Measurements from ENCODE around the gene CALD1.

Gene CALD1

GRCh38 chr7:134888141-134888740, 108.8 kb downstream of the CALD1 start:
- TF ChIP-seq, protein P1, sequence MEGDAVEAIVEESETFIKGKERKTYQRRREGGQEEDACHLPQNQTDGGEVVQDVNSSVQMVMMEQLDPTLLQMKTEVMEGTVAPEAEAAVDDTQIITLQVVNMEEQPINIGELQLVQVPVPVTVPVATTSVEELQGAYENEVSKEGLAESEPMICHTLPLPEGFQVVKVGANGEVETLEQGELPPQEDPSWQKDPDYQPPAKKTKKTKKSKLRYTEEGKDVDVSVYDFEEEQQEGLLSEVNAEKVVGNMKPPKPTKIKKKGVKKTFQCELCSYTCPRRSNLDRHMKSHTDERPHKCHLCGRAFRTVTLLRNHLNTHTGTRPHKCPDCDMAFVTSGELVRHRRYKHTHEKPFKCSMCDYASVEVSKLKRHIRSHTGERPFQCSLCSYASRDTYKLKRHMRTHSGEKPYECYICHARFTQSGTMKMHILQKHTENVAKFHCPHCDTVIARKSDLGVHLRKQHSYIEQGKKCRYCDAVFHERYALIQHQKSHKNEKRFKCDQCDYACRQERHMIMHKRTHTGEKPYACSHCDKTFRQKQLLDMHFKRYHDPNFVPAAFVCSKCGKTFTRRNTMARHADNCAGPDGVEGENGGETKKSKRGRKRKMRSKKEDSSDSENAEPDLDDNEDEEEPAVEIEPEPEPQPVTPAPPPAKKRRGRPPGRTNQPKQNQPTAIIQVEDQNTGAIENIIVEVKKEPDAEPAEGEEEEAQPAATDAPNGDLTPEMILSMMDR (IDR thresholded peaks at IDR 0.05), result no peak
- H3K4me3 ChIP-seq (ENCODE audit: low read depth in 1 of 2, low read length in 1 of 2), result no peak overlapping the region
- no peaks in the 10 kb centered on the region for H3K36me3 ChIP-seq
- H3K9me3 ChIP-seq, result no peaks in the 10 kb centered on the region
- peaks cover 34% of the 10 kb centered on the region for H3K27me3 ChIP-seq
- no peaks in the 10 kb centered on the region for H3K4me1 ChIP-seq (ENCODE audit: control insufficient read depth in 1 of 2, insufficient read depth in 1 of 2, low read depth in 1 of 2, low read length in 1 of 2)
- no peak overlapping the region for H3K27ac ChIP-seq

DNA sequence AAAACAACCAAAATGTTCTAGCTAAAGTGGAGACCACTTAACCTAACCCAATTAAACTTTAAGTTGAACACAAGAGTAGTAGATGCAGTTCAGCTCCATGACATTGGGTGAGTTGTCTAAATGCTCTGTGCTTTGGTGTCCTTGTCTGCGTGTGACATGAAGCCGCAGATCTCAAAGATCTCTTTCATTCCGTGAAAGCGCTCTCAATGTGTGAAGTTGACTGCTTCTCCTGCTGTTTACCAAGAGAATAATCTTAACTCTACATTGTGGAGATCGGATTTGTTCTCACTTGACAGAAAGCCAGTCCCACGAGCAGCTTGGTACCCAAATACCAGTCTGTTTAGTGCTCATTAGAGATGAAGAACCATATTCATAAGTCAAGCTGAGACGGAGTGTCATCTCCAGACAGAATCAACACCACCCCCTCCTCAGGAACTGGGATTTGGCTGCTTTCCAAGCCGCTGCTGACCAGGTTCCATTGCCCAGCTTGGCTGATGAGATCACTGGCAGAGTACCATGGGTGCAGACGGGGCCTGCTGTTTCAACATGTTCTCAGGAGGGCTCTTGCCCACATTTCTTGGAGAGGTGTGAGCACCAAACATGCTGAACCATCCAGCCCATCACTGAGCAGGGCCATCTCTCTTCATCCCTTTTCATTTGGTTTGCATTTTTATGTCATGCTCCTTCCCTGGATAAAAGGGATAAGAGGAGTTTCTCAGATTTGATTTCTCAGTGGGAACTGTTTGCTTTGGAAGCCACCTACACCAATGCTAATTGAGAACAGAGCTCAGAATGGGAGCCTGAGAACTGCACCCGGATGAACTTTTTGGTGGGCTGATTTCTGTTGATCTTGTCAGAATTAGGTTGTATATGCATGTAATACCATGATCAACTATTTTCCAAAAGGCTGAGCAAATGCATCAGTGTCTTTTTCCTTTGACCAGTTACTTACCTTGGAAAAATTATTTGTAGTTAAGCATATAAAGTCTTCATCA, 111.1 kb downstream of the CALD1 start:
- Histone ChIP-seq H3K36me3 (no peaks in the 10 kb centered on the region), H3K27ac (no peak overlapping the region), H3K4me1 (ENCODE audit: control insufficient read depth in 1 of 2, insufficient read depth in 1 of 2, low read depth in 1 of 2, low read length in 1 of 2) (no peaks in the 10 kb centered on the region), H3K4me3 (ENCODE audit: low read depth in 1 of 2, low read length in 1 of 2) (no peak overlapping the region), H3K9me3 (no peaks in the 10 kb centered on the region), H3K27me3 (peaks cover 44% of the 10 kb centered on the region)
- TF ChIP-seq, protein P1 (IDR thresholded peaks at IDR 0.05), result no peak

DNA sequence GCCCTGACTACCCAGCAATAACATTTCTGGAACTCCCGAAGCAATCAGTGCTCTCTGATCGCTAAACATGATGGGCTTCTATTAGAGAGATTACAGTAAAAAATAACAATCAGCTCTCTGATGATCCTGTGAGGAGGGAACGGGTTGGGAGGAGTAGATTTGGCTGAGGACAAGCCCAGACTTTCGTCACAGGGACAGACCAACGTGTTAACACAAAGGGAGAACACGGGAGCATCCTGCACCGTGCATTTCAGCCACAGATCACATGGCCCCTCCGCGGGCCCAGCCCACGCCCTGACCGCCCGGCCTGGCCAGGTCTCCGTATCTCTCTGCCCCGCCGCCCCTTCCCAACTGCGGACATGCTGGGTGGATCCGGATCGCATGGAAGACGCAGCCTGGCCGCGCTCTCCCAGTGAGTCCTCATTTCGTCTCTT, 111.8 kb downstream of the CALD1 start:
- TF ChIP-seq, protein P1 (IDR thresholded peaks at IDR 0.05), result no peak
- H3K27me3 ChIP-seq, result peaks cover 44% of the 10 kb centered on the region
- H3K36me3 ChIP-seq, result no peaks in the 10 kb centered on the region
- H3K4me1 ChIP-seq (ENCODE audit: control insufficient read depth in 1 of 2, insufficient read depth in 1 of 2, low read depth in 1 of 2, low read length in 1 of 2), result no peaks in the 10 kb centered on the region
- H3K9me3 ChIP-seq, result no peaks in the 10 kb centered on the region
- H3K4me3 ChIP-seq (ENCODE audit: low read depth in 1 of 2, low read length in 1 of 2), result no peak overlapping the region
- no peak overlapping the region for H3K27ac ChIP-seq

DNA sequence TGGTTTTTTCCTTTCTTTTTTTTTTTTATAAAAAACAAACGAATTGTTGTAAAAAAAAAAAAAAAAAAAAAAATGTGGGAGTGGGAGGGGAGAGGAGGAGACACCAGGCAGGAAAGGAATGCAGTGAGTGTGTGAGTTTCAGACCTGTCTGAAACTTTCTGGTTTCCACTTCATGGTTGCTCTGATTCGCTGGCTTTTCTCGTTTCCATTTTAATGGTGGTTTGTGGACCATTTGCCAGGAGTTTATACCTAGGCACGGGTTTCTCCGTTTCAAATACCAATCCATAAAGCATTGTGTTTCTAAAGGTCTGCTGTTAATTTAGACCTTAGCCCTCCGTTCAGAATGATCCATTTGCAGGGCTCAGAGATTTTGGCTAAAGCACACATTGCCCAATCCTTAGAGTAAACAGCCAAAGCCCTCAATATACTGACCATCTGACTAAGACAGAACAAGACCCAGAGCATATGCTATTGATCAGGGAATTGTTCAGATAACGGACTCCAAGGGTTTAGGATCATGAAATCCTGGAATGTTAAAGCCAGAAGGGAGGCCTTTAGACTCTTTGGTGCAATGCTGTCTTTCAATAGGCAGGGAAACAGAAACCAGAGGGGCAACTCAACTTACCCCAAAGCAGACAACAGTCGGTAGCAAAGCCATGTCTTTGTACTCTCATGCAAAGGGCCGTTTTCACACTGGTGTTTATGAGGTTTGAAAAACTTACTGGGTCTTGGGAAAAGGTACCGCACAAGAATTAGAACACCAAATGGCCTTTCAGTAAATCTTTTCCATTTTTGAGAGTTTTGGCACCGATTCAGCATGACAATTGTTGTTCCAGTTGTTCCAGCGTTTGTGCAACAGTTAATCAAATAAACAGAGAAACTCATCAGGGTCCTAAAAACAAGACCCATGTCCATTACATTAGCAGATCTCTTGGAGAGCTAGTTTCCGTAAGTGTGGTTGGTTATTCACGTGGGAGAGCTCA, 112.6 kb downstream of the CALD1 start:
- no peaks in the 10 kb centered on the region for H3K4me1 ChIP-seq (ENCODE audit: control insufficient read depth in 1 of 2, insufficient read depth in 1 of 2, low read depth in 1 of 2, low read length in 1 of 2)
- H3K27ac ChIP-seq, result no peak overlapping the region
- TF ChIP-seq, protein P1 (IDR thresholded peaks at IDR 0.05), result no peak
- no peaks in the 10 kb centered on the region for H3K9me3 ChIP-seq
- H3K4me3 ChIP-seq (ENCODE audit: low read depth in 1 of 2, low read length in 1 of 2), result no peak overlapping the region
- no peaks in the 10 kb centered on the region for H3K36me3 ChIP-seq
- H3K27me3 ChIP-seq, result peaks cover 44% of the 10 kb centered on the region

DNA sequence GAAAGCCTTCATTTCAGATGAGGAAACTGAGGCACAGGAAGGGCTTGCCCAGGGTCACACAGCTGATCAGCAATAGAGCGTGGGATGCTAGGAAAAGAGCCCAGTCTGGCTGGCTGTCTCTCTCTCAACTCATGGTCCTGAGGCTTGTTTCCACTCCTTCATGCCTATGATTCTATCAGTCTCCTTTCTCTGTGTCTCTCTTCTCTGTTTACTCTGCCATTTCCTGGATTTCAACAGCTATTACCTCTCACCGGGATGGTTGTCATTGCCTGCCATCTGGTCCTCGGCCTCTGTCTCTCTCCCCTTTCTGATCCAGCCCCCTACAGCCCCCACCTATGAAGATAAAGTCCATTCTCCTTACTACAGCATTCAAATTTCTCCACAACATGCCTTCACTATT, 113.5 kb downstream of the CALD1 start:
- no peak overlapping the region for H3K27ac ChIP-seq

More for the DNA sequence above, 113.5 kb downstream of the CALD1 start:
- Histone ChIP-seq H3K4me3 (ENCODE audit: low read depth in 1 of 2, low read length in 1 of 2) (no peak overlapping the region), H3K36me3 (no peaks in the 10 kb centered on the region), H3K27me3 (peaks cover 44% of the 10 kb centered on the region), H3K4me1 (ENCODE audit: control insufficient read depth in 1 of 2, insufficient read depth in 1 of 2, low read depth in 1 of 2, low read length in 1 of 2) (no peaks in the 10 kb centered on the region), H3K9me3 (no peaks in the 10 kb centered on the region)
- TF ChIP-seq, protein P1 (IDR thresholded peaks at IDR 0.05), result no peak

Measured in neutrophil (primary cell).